ENCODE data around the gene LYPLAL1. TPM values are rescaled to one million over a fixed set of nuclear protein-coding genes. Genes with fewer than 3 reads are reported as not detected.
A peak's percentile ranks its signal among the peaks of the same experiment; 100 is the strongest.

Gene LYPLAL1
- total and polyA plus RNA-seq, 9 of the 15 experiments (the other 6 are each of a cell fraction or from before 2014, with no cell fraction given): 14.9 to 179 (median 46.3) TPM

GRCh38 chr1:219173758-219174459 is at the start of gene LYPLAL1 (continued):
- peak; percentile 56; the same call in 1 of the 2 replicates for TF ChIP-seq ZNF707 (CRISPR knock-in tag; conservative IDR thresholded peaks at IDR 0.05)
- TF ChIP-seq POLR3G (IDR thresholded peaks at IDR 0.05; ENCODE audit: extremely low read depth, insufficient read length, insufficient replicate concordance): no peak
- TF ChIP-seq ZBTB49 (CRISPR knock-in tag; IDR thresholded peaks at IDR 0.05; ENCODE audit: borderline replicate concordance): no peak
- TF ChIP-seq TSC22D4 (tag; IDR thresholded peaks at IDR 0.05): no peak
- TF ChIP-seq, protein P1, sequence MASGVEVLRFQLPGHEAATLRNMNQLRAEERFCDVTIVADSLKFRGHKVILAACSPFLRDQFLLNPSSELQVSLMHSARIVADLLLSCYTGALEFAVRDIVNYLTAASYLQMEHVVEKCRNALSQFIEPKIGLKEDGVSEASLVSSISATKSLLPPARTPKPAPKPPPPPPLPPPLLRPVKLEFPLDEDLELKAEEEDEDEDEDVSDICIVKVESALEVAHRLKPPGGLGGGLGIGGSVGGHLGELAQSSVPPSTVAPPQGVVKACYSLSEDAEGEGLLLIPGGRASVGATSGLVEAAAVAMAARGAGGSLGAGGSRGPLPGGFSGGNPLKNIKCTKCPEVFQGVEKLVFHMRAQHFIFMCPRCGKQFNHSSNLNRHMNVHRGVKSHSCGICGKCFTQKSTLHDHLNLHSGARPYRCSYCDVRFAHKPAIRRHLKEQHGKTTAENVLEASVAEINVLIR (CRISPR knock-in tag; IDR thresholded peaks at IDR 0.05): peak; percentile 61
- no peak for TF ChIP-seq CBX5 (IDR thresholded peaks at IDR 0.05; ENCODE audit: borderline replicate concordance, low read depth)
- TF ChIP-seq KAT7 (CRISPR knock-in tag; IDR thresholded peaks at IDR 0.05; ENCODE audit: borderline replicate concordance): no peak; the same call in 1 of the 2 replicates
- no peak for TF ChIP-seq MCM2 (IDR thresholded peaks at IDR 0.05; ENCODE audit: low read depth)
- TF ChIP-seq, protein P2, sequence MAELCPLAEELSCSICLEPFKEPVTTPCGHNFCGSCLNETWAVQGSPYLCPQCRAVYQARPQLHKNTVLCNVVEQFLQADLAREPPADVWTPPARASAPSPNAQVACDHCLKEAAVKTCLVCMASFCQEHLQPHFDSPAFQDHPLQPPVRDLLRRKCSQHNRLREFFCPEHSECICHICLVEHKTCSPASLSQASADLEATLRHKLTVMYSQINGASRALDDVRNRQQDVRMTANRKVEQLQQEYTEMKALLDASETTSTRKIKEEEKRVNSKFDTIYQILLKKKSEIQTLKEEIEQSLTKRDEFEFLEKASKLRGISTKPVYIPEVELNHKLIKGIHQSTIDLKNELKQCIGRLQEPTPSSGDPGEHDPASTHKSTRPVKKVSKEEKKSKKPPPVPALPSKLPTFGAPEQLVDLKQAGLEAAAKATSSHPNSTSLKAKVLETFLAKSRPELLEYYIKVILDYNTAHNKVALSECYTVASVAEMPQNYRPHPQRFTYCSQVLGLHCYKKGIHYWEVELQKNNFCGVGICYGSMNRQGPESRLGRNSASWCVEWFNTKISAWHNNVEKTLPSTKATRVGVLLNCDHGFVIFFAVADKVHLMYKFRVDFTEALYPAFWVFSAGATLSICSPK (IDR thresholded peaks at IDR 0.05; ENCODE audit: borderline replicate concordance): no peak
- TF ChIP-seq, protein P3, sequence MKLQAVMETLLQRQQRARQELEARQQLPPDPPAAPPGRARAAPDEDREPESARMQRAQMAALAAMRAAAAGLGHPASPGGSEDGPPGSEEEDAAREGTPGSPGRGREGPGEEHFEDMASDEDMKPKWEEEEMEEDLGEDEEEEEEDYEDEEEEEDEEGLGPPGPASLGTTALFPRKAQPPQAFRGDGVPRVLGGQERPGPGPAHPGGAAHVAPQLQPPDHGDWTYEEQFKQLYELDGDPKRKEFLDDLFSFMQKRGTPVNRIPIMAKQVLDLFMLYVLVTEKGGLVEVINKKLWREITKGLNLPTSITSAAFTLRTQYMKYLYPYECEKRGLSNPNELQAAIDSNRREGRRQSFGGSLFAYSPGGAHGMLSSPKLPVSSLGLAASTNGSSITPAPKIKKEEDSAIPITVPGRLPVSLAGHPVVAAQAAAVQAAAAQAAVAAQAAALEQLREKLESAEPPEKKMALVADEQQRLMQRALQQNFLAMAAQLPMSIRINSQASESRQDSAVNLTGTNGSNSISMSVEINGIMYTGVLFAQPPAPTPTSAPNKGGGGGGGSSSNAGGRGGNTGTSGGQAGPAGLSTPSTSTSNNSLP (IDR thresholded peaks at IDR 0.05; ENCODE audit: borderline replicate concordance, low read depth, low read length): no peak
- TF ChIP-seq CHD1 (IDR thresholded peaks at IDR 0.05; ENCODE audit: low read length): no peak
- peak; percentile 64 for TF ChIP-seq SP1 (CRISPR knock-in tag; IDR thresholded peaks at IDR 0.05)
- peak; percentile 61; the same call in 1 of the 2 replicates for TF ChIP-seq POLR2AphosphoS2 (IDR thresholded peaks at IDR 0.05; ENCODE audit: low read length)
- 0 out of 2 replicates have a peak, but pooled peaks have one; percentile 30 for TF ChIP-seq NR2F6 (CRISPR knock-in tag; IDR thresholded peaks at IDR 0.05)
- no peak for TF ChIP-seq CGGBP1 (CRISPR knock-in tag; IDR thresholded peaks at IDR 0.05)
- no peak for TF ChIP-seq CCAR2 (IDR thresholded peaks at IDR 0.05; ENCODE audit: low read depth, low read length)
- TF ChIP-seq, protein P4, sequence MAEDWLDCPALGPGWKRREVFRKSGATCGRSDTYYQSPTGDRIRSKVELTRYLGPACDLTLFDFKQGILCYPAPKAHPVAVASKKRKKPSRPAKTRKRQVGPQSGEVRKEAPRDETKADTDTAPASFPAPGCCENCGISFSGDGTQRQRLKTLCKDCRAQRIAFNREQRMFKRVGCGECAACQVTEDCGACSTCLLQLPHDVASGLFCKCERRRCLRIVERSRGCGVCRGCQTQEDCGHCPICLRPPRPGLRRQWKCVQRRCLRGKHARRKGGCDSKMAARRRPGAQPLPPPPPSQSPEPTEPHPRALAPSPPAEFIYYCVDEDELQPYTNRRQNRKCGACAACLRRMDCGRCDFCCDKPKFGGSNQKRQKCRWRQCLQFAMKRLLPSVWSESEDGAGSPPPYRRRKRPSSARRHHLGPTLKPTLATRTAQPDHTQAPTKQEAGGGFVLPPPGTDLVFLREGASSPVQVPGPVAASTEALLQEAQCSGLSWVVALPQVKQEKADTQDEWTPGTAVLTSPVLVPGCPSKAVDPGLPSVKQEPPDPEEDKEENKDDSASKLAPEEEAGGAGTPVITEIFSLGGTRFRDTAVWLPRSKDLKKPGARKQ (CRISPR knock-in tag; IDR thresholded peaks at IDR 0.05): no peak
